ENCODE results near the gene MAP1LC3B.

MAP1LC3B gene

GRCh38 chr16:87446479-87446878 lies 54.3 kb downstream of the MAP1LC3B start:
- WGBS = 97% methylated on average over 7 of the region's 7 CpGs
- Histone ChIP-seq H3K36me3 (ENCODE audit: insufficient read depth, low read length) (peaks cover 62% of the 10 kb centered on the region), H3K27me3 (ENCODE audit: insufficient read depth, low read length) (no peaks in the 10 kb centered on the region), H3K4me1 (ENCODE audit: insufficient read depth, low read length) (no peaks in the 10 kb centered on the region), H3K9me3 (ENCODE audit: insufficient read depth, low read depth, low read length) (peaks cover 8% of the 10 kb centered on the region; the same call in 1 of the 2 replicates), H3K4me3 (ENCODE audit: low read length) (no peak overlapping the region), H3K27ac (ENCODE audit: low read depth, low read length) (no peak overlapping the region), H3K9ac (ENCODE audit: low read depth, low read length) (no peak overlapping the region)

DNA sequence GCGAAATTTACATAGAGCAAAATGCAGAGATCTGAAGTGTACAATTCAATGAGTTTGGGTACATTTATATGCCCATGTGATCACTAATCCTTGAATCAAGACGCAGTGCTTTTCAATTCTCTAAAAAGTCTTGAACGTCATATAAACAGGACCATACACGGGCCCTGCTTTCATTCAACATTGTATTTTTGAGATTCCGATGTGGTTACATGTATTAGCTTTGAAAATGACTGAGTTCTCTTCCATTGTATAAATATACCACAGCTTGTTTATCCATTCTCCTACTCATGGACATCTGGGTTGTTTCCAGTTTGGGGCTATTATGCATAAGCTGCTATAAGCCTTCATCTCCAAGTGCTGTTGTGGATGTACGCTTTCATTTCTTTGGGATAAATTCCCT lies 55.2 kb downstream of the MAP1LC3B start:
- Histone ChIP-seq H3K9me3 (ENCODE audit: insufficient read depth, low read depth, low read length) (peaks cover 8% of the 10 kb centered on the region; the same call in 1 of the 2 replicates), H3K9ac (ENCODE audit: low read depth, low read length) (no peak overlapping the region), H3K36me3 (ENCODE audit: insufficient read depth, low read length) (peaks cover 66% of the 10 kb centered on the region), H3K27me3 (ENCODE audit: insufficient read depth, low read length) (no peaks in the 10 kb centered on the region), H3K4me1 (ENCODE audit: insufficient read depth, low read length) (no peaks in the 10 kb centered on the region), H3K4me3 (ENCODE audit: low read length) (no peak overlapping the region), H3K27ac (ENCODE audit: low read depth, low read length) (no peak overlapping the region)
- WGBS = 97% methylated on average over 5 of the region's 6 CpGs

- no peaks in the 10 kb centered on the region for H3K4me1 ChIP-seq (ENCODE audit: insufficient read depth, low read length)
- H3K27ac ChIP-seq (ENCODE audit: low read depth, low read length) = no peak overlapping the region
Observed at GRCh38 chr16:87448866-87449265, 56.7 kb downstream of the MAP1LC3B start.

GRCh38 chr16:87451563-87452210 lies 59.6 kb downstream of the MAP1LC3B start:
- Histone ChIP-seq H3K27ac (ENCODE audit: low read depth, low read length) (no peak overlapping the region), H3K4me3 (ENCODE audit: low read length) (no peak overlapping the region), H3K9me3 (ENCODE audit: insufficient read depth, low read depth, low read length) (no peaks in the 10 kb centered on the region), H3K36me3 (ENCODE audit: insufficient read depth, low read length) (peaks cover 63% of the 10 kb centered on the region), H3K4me1 (ENCODE audit: insufficient read depth, low read length) (no peaks in the 10 kb centered on the region), H3K9ac (ENCODE audit: low read depth, low read length) (no peak overlapping the region), H3K27me3 (ENCODE audit: insufficient read depth, low read length) (no peaks in the 10 kb centered on the region)
- WGBS = 94% methylated on average over 18 of the region's 18 CpGs

More at GRCh38 chr16:87448866-87449265, 56.7 kb downstream of the MAP1LC3B start:
- no peak overlapping the region for H3K9ac ChIP-seq (ENCODE audit: low read depth, low read length)
- WGBS = 95% methylated on average over 12 of the region's 12 CpGs
- no peak overlapping the region for H3K4me3 ChIP-seq (ENCODE audit: low read length)
- H3K36me3 ChIP-seq (ENCODE audit: insufficient read depth, low read length) = peaks cover 71% of the 10 kb centered on the region
- peaks cover 7% of the 10 kb centered on the region; the same call in 1 of the 2 replicates for H3K9me3 ChIP-seq (ENCODE audit: insufficient read depth, low read depth, low read length)
- no peaks in the 10 kb centered on the region for H3K27me3 ChIP-seq (ENCODE audit: insufficient read depth, low read length)

DNA sequence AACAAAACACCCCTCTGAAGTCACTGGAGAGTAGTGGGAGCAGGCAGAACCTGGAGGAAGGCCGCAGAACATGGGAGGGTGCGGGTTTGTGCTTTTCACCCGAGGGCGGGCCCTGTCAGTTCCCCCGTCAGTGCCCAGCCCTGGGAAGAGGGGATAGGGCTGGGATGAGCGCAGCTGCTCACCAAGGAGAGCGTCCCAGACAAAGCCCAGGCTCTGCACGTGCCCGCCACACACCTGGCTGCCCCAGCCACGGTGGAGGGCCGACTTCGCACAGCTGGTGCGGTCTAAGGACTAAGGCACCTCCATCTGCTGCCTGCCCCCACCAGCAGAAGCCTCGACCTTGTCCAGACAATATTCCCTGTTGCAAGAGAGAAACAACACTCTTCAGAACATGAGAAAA lies 61.2 kb downstream of the MAP1LC3B start:
- no peak overlapping the region for H3K9ac ChIP-seq (ENCODE audit: low read depth, low read length)
- peaks cover 61% of the 10 kb centered on the region for H3K36me3 ChIP-seq (ENCODE audit: insufficient read depth, low read length)
- H3K27me3 ChIP-seq (ENCODE audit: insufficient read depth, low read length) = no peaks in the 10 kb centered on the region
- WGBS = 95% methylated on average over 14 of the region's 14 CpGs
- H3K27ac ChIP-seq (ENCODE audit: low read depth, low read length) = no peak overlapping the region
- H3K4me1 ChIP-seq (ENCODE audit: insufficient read depth, low read length) = peaks cover 4% of the 10 kb centered on the region; the same call in 1 of the 2 replicates
- H3K4me3 ChIP-seq (ENCODE audit: low read length) = no peak overlapping the region
- H3K9me3 ChIP-seq (ENCODE audit: insufficient read depth, low read depth, low read length) = no peaks in the 10 kb centered on the region

Data from HUES64 (cell line).